Left lung (tissue), 10 donors: Measurements from ENCODE around the gene KRTAP20-4. TPM values are rescaled to one million over a fixed set of nuclear protein-coding genes. Genes with fewer than 3 reads are reported as not detected.

ENCODE experiments used
- ATAC-seq: fragments of 200-7000 bp; cut with Tn5 transposase; one replicate; pipeline ENCODE4 v1.9.1; 2020; ENCODE audit warnings: moderate library complexity
- DNase-seq, 4 donors: peaks; one replicate each; pipeline ENCODE4 v3.0.0-alpha.2; 2013 to 2020
- H3K27ac ChIP-seq, 2 donors: fragments of 200-600 bp; sonication (generic) in 1 of 2; one replicate each; pipeline versions ENCODE4 v1.5.0 to v1.8.0; 2020 to 2021
- H3K27me3 ChIP-seq, 2 donors: fragments of 200-600 bp; sonication (generic) in 1 of 2; one replicate each; pipeline versions ENCODE4 v1.5.0 to v1.8.0; 2020 to 2021
- H3K36me3 ChIP-seq, 2 donors: fragments of 200-600 bp; sonication (generic) in 1 of 2; one replicate each; pipeline versions ENCODE4 v1.5.0 to v1.8.0; 2020 to 2021
- H3K4me1 ChIP-seq, 2 donors: fragments of 200-600 bp; one replicate each; pipeline ENCODE4 v1.8.0; 2021
- H3K4me3 ChIP-seq, 2 donors: fragments of 200-600 bp; sonication (generic) in 1 of 2; one replicate each; pipeline versions ENCODE4 v1.5.0 to v1.8.0; 2020 to 2021; ENCODE audit warnings: mild to moderate bottlenecking in 1 of 2
- H3K9me3 ChIP-seq, 2 donors: fragments of 200-600 bp; sonication (generic) in 1 of 2; one replicate each; pipeline versions ENCODE4 v1.5.0 to v1.8.0; 2020 to 2021
- intact Hi-C, 2 donors: fragments of 100-400 bp; cut with DNase I; formaldehyde crosslinking; loops; one replicate each; pipeline versions ENCODE4 v1.11.2 to v1.14.2; 2022
- polyA plus RNA-seq, 6 donors: library from polyadenylated mRNA; unstranded; fragments of 120-200 nt; gene quantifications; one replicate each; pipeline ENCODE4 v1.2.1, GENCODE V29; 2013; ENCODE audit not compliant: insufficient read length in 6 of 6
- total RNA-seq, 2 donors: library from RNA; stranded (reverse); fragmentation: NEBNext Ultra II Directional; extraction: Animal tissue kit (Norgen Biotek cat#: 25700); gene quantifications; one replicate each; pipeline ENCODE4 v1.2.1, GENCODE V29; 2021
- TF ChIP-seq, protein P1 (sequence below), 2 donors: fragments of 200-600 bp; sonication (generic) in 1 of 2; IDR thresholded peaks; one replicate each; pipeline versions ENCODE4 v1.5.0 to v1.8.0; 2021; ENCODE audit warnings: antibody characterized with exemption in 2 of 2
- donor health status: DM: no; HTN: yes; CAD: no.
- donor health status: DM: no; HTN: no; CAD: no.

The KRTAP20-4 gene
- total and polyA plus RNA-seq, 8 donors, result not detected

DNA sequence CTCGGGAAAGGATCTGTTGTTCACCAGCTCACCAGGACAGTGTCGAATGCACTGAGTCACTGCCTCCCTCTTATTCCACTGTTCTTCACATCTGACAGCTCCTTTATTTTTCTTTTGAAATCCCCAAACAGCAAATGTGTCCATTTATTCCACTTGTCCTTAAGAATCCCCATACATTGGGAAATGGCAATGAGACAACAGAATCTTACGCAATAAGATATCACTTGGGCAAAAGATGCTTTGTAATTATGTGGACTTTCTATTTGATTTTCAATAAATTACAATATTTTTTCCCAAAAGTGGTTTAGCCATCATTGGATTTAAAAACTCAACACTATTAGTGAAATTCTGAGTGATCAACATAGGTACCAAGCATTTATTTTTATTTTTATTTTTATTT, 18.3 kb downstream of the KRTAP20-4 start:
- Histone ChIP-seq H3K36me3 (no peaks in the 10 kb centered on the region), H3K27me3 (no peaks in the 10 kb centered on the region), H3K27ac (no peak overlapping the region), H3K4me3 (no peak overlapping the region), H3K4me1 (no peaks in the 10 kb centered on the region), H3K9me3 (peaks cover 0 to 16% of the 10 kb centered on the region in 2 donors)
- ATAC-seq (no peak), DNase-seq (no peak)
- TF ChIP-seq, protein P1, sequence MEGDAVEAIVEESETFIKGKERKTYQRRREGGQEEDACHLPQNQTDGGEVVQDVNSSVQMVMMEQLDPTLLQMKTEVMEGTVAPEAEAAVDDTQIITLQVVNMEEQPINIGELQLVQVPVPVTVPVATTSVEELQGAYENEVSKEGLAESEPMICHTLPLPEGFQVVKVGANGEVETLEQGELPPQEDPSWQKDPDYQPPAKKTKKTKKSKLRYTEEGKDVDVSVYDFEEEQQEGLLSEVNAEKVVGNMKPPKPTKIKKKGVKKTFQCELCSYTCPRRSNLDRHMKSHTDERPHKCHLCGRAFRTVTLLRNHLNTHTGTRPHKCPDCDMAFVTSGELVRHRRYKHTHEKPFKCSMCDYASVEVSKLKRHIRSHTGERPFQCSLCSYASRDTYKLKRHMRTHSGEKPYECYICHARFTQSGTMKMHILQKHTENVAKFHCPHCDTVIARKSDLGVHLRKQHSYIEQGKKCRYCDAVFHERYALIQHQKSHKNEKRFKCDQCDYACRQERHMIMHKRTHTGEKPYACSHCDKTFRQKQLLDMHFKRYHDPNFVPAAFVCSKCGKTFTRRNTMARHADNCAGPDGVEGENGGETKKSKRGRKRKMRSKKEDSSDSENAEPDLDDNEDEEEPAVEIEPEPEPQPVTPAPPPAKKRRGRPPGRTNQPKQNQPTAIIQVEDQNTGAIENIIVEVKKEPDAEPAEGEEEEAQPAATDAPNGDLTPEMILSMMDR (IDR thresholded peaks at IDR 0.05), result no peak
- intact Hi-C loops, result no loop called here

DNA sequence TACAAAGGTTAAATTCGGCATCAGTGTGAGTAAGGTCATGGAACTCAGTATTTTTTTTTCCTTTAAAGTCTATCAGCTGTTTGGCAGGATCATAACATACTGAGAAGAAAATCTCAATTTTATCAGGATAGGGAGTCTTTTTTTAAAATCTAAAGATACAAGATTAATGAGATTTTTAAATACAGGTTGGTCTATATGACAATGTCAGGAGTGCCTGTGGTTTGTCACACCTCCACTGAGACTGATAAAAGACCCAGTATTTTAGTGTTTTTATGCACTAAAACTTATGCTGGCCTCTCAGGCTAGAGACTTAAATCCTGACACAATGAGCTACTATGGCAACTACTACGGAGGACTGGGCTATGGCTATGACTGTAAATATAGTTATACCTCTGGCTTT, 22.1 kb downstream of the KRTAP20-4 start, which contains the start of gene KRTAP20-3:
TSS of gene KRTAP20-3 (plus strand) at position 301 of the 400 bp plus-strand sequence.
- TF ChIP-seq, protein P1 (IDR thresholded peaks at IDR 0.05), result no peak
- H3K4me1 ChIP-seq, result no peaks in the 10 kb centered on the region
- no peak within 1 kb of the TSS for H3K27ac ChIP-seq
- DNase-seq (no peak), ATAC-seq (no peak)
- intact Hi-C loops, result no loop called here
- no peak within 1 kb of the TSS for H3K4me3 ChIP-seq
- H3K9me3 ChIP-seq, result peaks cover 0 to 19% of the 10 kb centered on the region in 2 donors
- H3K27me3 ChIP-seq, result no peaks in the 10 kb centered on the region
- no peaks in the 10 kb centered on the region for H3K36me3 ChIP-seq

DNA sequence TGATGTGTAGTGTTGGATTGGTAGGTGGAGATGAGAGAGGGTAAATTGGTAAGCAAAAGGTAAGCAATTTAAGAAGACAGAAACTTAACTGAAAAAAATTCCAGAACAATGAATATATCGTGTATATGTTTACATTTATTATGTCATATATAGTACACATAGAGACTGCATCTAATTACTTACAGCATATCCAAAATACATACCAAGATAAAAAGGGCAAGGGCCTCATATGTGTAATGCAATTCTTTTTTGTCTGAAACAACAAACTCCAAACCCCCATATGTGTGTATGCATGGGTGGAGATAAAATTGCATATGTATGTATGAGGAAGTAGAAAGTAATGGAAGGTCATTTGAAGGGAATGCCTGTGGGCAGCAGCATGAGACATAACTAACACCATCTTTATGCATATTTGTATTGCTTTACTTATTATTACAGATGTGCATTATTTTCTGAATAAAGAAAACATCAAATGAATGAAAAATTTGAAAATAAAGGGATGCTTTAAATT, 26.5 kb downstream of the KRTAP20-4 start:
- intact Hi-C loops, result no loop called here
- no peak for DNase-seq
- peaks cover 0 to 7% of the 10 kb centered on the region in 2 donors for H3K9me3 ChIP-seq
- no peaks in the 10 kb centered on the region for H3K4me1 ChIP-seq
- TF ChIP-seq, protein P1 (IDR thresholded peaks at IDR 0.05), result no peak
- H3K27me3 ChIP-seq, result no peaks in the 10 kb centered on the region
- H3K36me3 ChIP-seq, result no peaks in the 10 kb centered on the region
- ATAC-seq, result no peak
- H3K4me3 ChIP-seq, result no peak overlapping the region
- H3K27ac ChIP-seq, result no peak overlapping the region

DNA sequence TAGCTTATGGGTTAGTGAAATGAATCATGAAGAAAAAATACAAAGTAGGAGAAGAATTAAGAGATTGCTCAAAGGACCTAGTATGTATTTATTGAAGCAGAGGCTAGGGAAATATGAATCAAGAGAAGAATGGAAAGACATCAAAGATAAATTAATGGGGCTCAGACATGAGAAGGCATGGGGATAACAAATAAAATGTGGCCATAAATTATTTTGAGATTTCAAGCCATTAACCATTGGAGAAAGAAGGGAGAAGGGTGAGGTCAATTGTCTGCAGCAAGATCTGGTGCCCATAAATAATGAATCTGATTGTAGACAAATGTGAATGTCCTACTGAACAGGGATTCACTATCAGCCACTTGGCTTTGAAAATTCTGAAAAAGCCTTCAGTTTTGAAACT, 32.5 kb downstream of the KRTAP20-4 start:
- H3K27me3 ChIP-seq, result no peaks in the 10 kb centered on the region
- TF ChIP-seq, protein P1 (IDR thresholded peaks at IDR 0.05), result no peak
- H3K36me3 ChIP-seq, result no peaks in the 10 kb centered on the region
- no peak overlapping the region for H3K4me3 ChIP-seq
- no peak overlapping the region for H3K27ac ChIP-seq
- no peak for DNase-seq
- no peak for ATAC-seq
- no peaks in the 10 kb centered on the region for H3K4me1 ChIP-seq
- H3K9me3 ChIP-seq, result no peaks in the 10 kb centered on the region
- intact Hi-C loops, result no loop called here

DNA sequence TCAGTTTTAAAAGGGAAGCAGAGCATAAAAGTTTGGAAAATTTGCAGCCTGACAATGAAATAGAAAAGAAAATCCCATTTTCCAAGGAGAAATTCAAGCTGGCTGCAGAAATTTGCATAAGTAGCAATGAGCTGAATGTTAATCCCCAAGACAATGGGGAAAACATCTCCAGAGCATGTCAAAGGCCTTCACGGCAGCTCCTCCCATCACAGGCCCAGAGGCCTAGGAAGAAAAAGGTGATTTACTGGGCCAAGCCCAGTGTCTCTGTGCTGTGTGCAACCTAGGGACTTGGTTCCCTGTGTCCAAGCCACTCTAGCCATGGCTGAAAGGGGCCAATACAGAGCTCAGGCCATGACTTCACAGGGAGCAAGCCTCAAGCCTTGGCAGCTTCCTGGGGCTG, 48.3 kb downstream of the KRTAP20-4 start:
- Histone ChIP-seq H3K4me3 (no peak overlapping the region), H3K9me3 (peaks cover 0 to 10% of the 10 kb centered on the region in 2 donors), H3K27ac (no peak overlapping the region), H3K4me1 (no peaks in the 10 kb centered on the region), H3K27me3 (no peaks in the 10 kb centered on the region), H3K36me3 (no peaks in the 10 kb centered on the region)
- TF ChIP-seq, protein P1 (IDR thresholded peaks at IDR 0.05), result no peak
- ATAC-seq, result no peak
- DNase-seq, result no peak
- intact Hi-C loops, result no loop called here

Other genes starting within 250 kb of the KRTAP20-4 start
- gene KRTAP13-2, start 248.4 kb upstream of the KRTAP20-4 start, total RNA-seq, result not detected
- not detected for gene KRTAP13-2, start 248.4 kb upstream of the KRTAP20-4 start, polyA plus RNA-seq
- not detected for gene KRTAP13-1, start 224.6 kb upstream of the KRTAP20-4 start, total RNA-seq
- not detected for gene KRTAP13-1, start 224.6 kb upstream of the KRTAP20-4 start, polyA plus RNA-seq
- gene KRTAP13-3, start 194.7 kb upstream of the KRTAP20-4 start, total RNA-seq, result not detected
- not detected for gene KRTAP13-3, start 194.7 kb upstream of the KRTAP20-4 start, polyA plus RNA-seq
- not detected for gene KRTAP13-4, start 190.4 kb upstream of the KRTAP20-4 start, total RNA-seq
- gene KRTAP13-4, start 190.4 kb upstream of the KRTAP20-4 start, polyA plus RNA-seq, result not detected
- gene KRTAP15-1, start 180.4 kb upstream of the KRTAP20-4 start, total RNA-seq, result not detected
- not detected for gene KRTAP15-1, start 180.4 kb upstream of the KRTAP20-4 start, polyA plus RNA-seq
- gene KRTAP19-1, start 140.3 kb upstream of the KRTAP20-4 start, total RNA-seq, result not detected
- not detected for gene KRTAP19-1, start 140.3 kb upstream of the KRTAP20-4 start, polyA plus RNA-seq
- not detected for gene KRTAP19-2, start 133.2 kb upstream of the KRTAP20-4 start, total RNA-seq
- not detected for gene KRTAP19-2, start 133.2 kb upstream of the KRTAP20-4 start, polyA plus RNA-seq
- not detected for gene KRTAP19-3, start 128.6 kb upstream of the KRTAP20-4 start, total RNA-seq
- gene KRTAP19-3, start 128.6 kb upstream of the KRTAP20-4 start, polyA plus RNA-seq, result not detected
- not detected for gene KRTAP19-4, start 123.5 kb upstream of the KRTAP20-4 start, total RNA-seq
- gene KRTAP19-4, start 123.5 kb upstream of the KRTAP20-4 start, polyA plus RNA-seq, result not detected
- not detected for gene KRTAP19-5, start 118.5 kb upstream of the KRTAP20-4 start, total RNA-seq
- not detected for gene KRTAP19-5, start 118.5 kb upstream of the KRTAP20-4 start, polyA plus RNA-seq
- gene KRTAP19-6, start 78.8 kb upstream of the KRTAP20-4 start, total RNA-seq, result not detected
- gene KRTAP19-6, start 78.8 kb upstream of the KRTAP20-4 start, polyA plus RNA-seq, result not detected
- not detected for gene KRTAP19-7, start 59.3 kb upstream of the KRTAP20-4 start, total RNA-seq
- gene KRTAP19-7, start 59.3 kb upstream of the KRTAP20-4 start, polyA plus RNA-seq, result not detected
- gene KRTAP22-2, start 30.2 kb upstream of the KRTAP20-4 start, total RNA-seq, result not detected
- gene KRTAP22-2, start 30.2 kb upstream of the KRTAP20-4 start, polyA plus RNA-seq, result not detected
- not detected for gene KRTAP6-3, start 28.2 kb upstream of the KRTAP20-4 start, total RNA-seq
- gene KRTAP6-3, start 28.2 kb upstream of the KRTAP20-4 start, polyA plus RNA-seq, result not detected
- gene KRTAP6-2, start 21.7 kb upstream of the KRTAP20-4 start, total RNA-seq, result not detected
- not detected for gene KRTAP6-2, start 21.7 kb upstream of the KRTAP20-4 start, polyA plus RNA-seq
- not detected for gene KRTAP22-1, start 19.5 kb upstream of the KRTAP20-4 start, total RNA-seq
- gene KRTAP22-1, start 19.5 kb upstream of the KRTAP20-4 start, polyA plus RNA-seq, result not detected
- gene KRTAP6-1, start 6.7 kb upstream of the KRTAP20-4 start, total RNA-seq, result not detected
- not detected for gene KRTAP6-1, start 6.7 kb upstream of the KRTAP20-4 start, polyA plus RNA-seq
- not detected for gene KRTAP20-1, start 4.2 kb upstream of the KRTAP20-4 start, total RNA-seq
- not detected for gene KRTAP20-1, start 4.2 kb upstream of the KRTAP20-4 start, polyA plus RNA-seq
- gene KRTAP20-2, start 14.6 kb downstream of the KRTAP20-4 start, total RNA-seq, result not detected
- gene KRTAP20-2, start 14.6 kb downstream of the KRTAP20-4 start, polyA plus RNA-seq, result not detected
- gene KRTAP20-3, start 22.2 kb downstream of the KRTAP20-4 start, total RNA-seq, result not detected
- gene KRTAP20-3, start 22.2 kb downstream of the KRTAP20-4 start, polyA plus RNA-seq, result not detected
- gene KRTAP21-3, start 98.2 kb downstream of the KRTAP20-4 start, total RNA-seq, result not detected
- not detected for gene KRTAP21-3, start 98.2 kb downstream of the KRTAP20-4 start, polyA plus RNA-seq
- gene KRTAP21-2, start 126.6 kb downstream of the KRTAP20-4 start, total RNA-seq, result not detected
- gene KRTAP21-2, start 126.6 kb downstream of the KRTAP20-4 start, polyA plus RNA-seq, result not detected
- gene KRTAP21-1, start 134.8 kb downstream of the KRTAP20-4 start, total RNA-seq, result not detected
- not detected for gene KRTAP21-1, start 134.8 kb downstream of the KRTAP20-4 start, polyA plus RNA-seq
- not detected for gene KRTAP8-1, start 192.6 kb downstream of the KRTAP20-4 start, total RNA-seq
- gene KRTAP8-1, start 192.6 kb downstream of the KRTAP20-4 start, polyA plus RNA-seq, result not detected
- not detected for gene KRTAP7-1, start 209.1 kb downstream of the KRTAP20-4 start, total RNA-seq
- gene KRTAP7-1, start 209.1 kb downstream of the KRTAP20-4 start, polyA plus RNA-seq, result not detected